Measurements from ENCODE around the gene FREM2. TPM values are rescaled to one million over a fixed set of nuclear protein-coding genes. Genes with fewer than 3 reads are reported as not detected.

Gene FREM2
- total RNA-seq, 4 donors from 2014 or later, result 0.72 to 3.1 (median 1.5) TPM

DNA sequence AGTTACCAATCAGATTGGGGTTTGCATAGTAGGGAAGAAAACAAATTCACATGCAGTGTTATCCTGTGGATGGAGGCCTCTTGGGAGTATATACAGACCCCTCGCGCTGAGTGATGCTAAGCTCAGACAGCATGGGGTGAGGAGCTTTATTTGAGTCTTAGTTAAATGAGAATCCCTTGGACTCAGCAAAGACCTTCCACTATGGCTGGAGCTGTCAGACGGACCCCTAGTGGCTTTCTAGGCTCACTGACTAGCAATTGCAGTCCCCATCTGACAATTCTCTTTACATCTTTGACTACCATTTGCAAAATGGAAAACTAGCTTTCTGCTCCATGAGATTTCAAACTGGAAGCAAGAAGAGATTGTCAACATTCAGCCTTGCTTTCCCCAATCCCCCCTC, 213.3 kb downstream of the FREM2 start:
- no peak overlapping the region for H3K4me3 ChIP-seq
- WGBS, result 70% methylated on average over 3 of the region's 3 CpGs
- no peak for DNase-seq (ENCODE audit: low spot score in 2 of 2)
- H3K9me3 ChIP-seq, result no peaks in the 10 kb centered on the region
- H3K36me3 ChIP-seq, result no peaks in the 10 kb centered on the region
- peaks cover 11% of the 10 kb centered on the region for H3K4me1 ChIP-seq
- no peak overlapping the region for H3K27ac ChIP-seq
- TF ChIP-seq CTCF (IDR thresholded peaks at IDR 0.05), result no peak
- TF ChIP-seq POLR2A (IDR thresholded peaks at IDR 0.05), result no peak
- no peak for TF ChIP-seq EP300 (IDR thresholded peaks at IDR 0.05)
- no peak for TF ChIP-seq POLR2AphosphoS5 (IDR thresholded peaks at IDR 0.05)
- H3K27me3 ChIP-seq, result no peaks in the 10 kb centered on the region

DNA sequence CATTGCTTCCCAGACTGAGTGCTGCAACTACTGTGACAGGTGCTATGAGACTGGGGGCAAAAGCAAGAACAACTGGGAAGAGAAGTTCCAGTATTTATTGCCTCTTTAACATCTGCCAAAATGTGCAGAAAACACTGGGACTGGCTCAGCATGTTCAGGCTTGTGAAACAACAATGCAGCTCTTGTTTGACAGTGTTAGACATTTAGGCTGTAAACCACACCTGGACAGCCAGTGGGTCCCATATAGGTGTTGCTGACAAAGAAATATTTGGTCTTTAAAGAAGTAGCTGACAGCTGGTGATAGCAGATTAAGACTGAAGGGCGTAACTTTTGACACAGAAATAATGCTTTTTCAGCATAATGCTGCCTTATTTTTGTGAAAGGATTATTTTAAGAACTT, 215.7 kb downstream of the FREM2 start:
- 65% methylated on average over 1 of the region's 1 CpG for WGBS
- H3K36me3 ChIP-seq, result no peaks in the 10 kb centered on the region
- H3K9me3 ChIP-seq, result no peaks in the 10 kb centered on the region
- no peak for DNase-seq (ENCODE audit: low spot score in 2 of 2)
- H3K27ac ChIP-seq, result no peak overlapping the region
- peaks cover 15% of the 10 kb centered on the region for H3K4me1 ChIP-seq
- H3K27me3 ChIP-seq, result no peaks in the 10 kb centered on the region
- TF ChIP-seq CTCF (IDR thresholded peaks at IDR 0.05) (no peak), POLR2AphosphoS5 (IDR thresholded peaks at IDR 0.05) (no peak), POLR2A (IDR thresholded peaks at IDR 0.05) (no peak), EP300 (IDR thresholded peaks at IDR 0.05) (no peak)
- H3K4me3 ChIP-seq, result no peak overlapping the region

DNA sequence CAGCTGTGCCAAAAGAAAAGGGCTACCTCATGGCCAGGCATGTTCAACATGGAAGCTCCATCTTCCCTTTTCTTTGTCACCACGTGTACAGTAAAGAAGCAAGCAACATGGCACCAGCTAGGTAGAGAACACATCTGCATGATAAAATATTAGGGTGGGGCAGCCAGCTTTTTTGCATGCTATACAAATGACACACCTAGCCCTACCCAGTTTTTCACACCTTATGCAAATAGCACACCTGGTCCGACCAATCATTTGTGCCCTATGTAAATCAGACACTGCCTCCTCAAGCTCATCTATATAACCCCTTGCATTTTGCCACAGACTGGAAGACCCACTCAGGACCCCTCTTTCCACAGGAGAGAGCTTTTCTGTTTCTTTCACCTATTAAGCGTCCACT, 218.2 kb downstream of the FREM2 start:
- H3K27me3 ChIP-seq, result no peaks in the 10 kb centered on the region
- WGBS, result 73% methylated on average over 3 of the region's 3 CpGs
- no peaks in the 10 kb centered on the region for H3K36me3 ChIP-seq
- DNase-seq (ENCODE audit: low spot score in 2 of 2), result no peak
- no peak overlapping the region for H3K4me3 ChIP-seq
- H3K27ac ChIP-seq, result no peak overlapping the region
- peaks cover 15% of the 10 kb centered on the region for H3K4me1 ChIP-seq
- no peak for TF ChIP-seq EP300 (IDR thresholded peaks at IDR 0.05)
- TF ChIP-seq CTCF (IDR thresholded peaks at IDR 0.05), result no peak
- no peak for TF ChIP-seq POLR2AphosphoS5 (IDR thresholded peaks at IDR 0.05)
- no peak for TF ChIP-seq POLR2A (IDR thresholded peaks at IDR 0.05)
- no peaks in the 10 kb centered on the region for H3K9me3 ChIP-seq

- H3K36me3 ChIP-seq, result no peaks in the 10 kb centered on the region
- peaks cover 15% of the 10 kb centered on the region for H3K4me1 ChIP-seq
- no peak overlapping the region for H3K27ac ChIP-seq
- no peaks in the 10 kb centered on the region for H3K27me3 ChIP-seq
- no peak overlapping the region for H3K4me3 ChIP-seq
- no peaks in the 10 kb centered on the region for H3K9me3 ChIP-seq
- DNase-seq (ENCODE audit: low spot score in 2 of 2), result no peak
- WGBS, result 39% methylated on average over 1 of the region's 1 CpG
- TF ChIP-seq POLR2A (IDR thresholded peaks at IDR 0.05) (no peak), POLR2AphosphoS5 (IDR thresholded peaks at IDR 0.05) (no peak), CTCF (IDR thresholded peaks at IDR 0.05) (no peak), EP300 (IDR thresholded peaks at IDR 0.05) (no peak)
Observed at GRCh38 chr13:38905861-38906260, 219.0 kb downstream of the FREM2 start.

DNA sequence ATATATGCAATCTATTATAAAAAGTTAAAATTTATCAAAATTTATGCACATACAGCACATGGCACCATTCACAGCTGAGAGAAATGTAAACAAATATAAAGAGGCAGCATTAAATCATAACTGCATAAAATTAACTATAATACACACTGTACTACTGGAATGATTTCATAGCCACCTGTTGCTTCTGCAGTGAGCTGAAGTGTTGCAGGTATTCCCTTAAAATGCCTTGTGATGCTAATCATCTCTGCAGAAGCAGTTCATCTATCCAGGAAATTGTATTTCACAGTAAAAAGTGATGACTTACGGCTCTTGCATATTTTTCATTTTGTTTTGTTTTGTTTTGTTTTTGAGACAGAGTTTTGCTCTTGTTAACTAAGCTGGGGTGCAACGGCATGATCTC, 221.7 kb downstream of the FREM2 start:
- Histone ChIP-seq H3K4me3 (no peak overlapping the region), H3K9me3 (no peaks in the 10 kb centered on the region), H3K36me3 (no peaks in the 10 kb centered on the region), H3K27me3 (no peaks in the 10 kb centered on the region), H3K4me1 (peaks cover 5% of the 10 kb centered on the region), H3K27ac (no peak overlapping the region)
- no peak for DNase-seq (ENCODE audit: low spot score in 2 of 2)
- 80% methylated on average over 2 of the region's 2 CpGs for WGBS
- TF ChIP-seq POLR2A (IDR thresholded peaks at IDR 0.05) (no peak), CTCF (IDR thresholded peaks at IDR 0.05) (no peak), POLR2AphosphoS5 (IDR thresholded peaks at IDR 0.05) (no peak), EP300 (IDR thresholded peaks at IDR 0.05) (no peak)

Data from suprapubic skin (tissue), 4 donors.